CD4-positive, alpha-beta T cell (primary cell): ENCODE results near the gene STIM1. TPM values are rescaled to one million over a fixed set of nuclear protein-coding genes. Genes with fewer than 3 reads are reported as not detected.

ENCODE experiments used
- ATAC-seq: fragments of 200-7000 bp; cut with Tn5 transposase; one replicate; pipeline ENCODE4 v1.10.0; 2022; ENCODE audit warnings: mild to moderate bottlenecking; ENCODE audit not compliant: poor library complexity
- CTCF ChIA-PET: fragments of 350-600 bp; sonication (Branson Sonifier 250); formaldehyde crosslinking; loops from one replicate; lab custom pipeline; 2021; ENCODE audit warnings: antibody characterized with exemption, inconsistent platforms; lab: Charles Lee
- POLR2A ChIA-PET: fragments of 350-600 bp; sonication (Branson Sonifier 250); formaldehyde crosslinking; loops from one replicate; lab custom pipeline; 2021; ENCODE audit warnings: antibody characterized with exemption, inconsistent platforms; lab: Charles Lee
- DNase-seq, 14 experiments: peaks; one replicate each; pipeline ENCODE4 v3.0.0-alpha.2; 2013 to 2020; ENCODE audit warnings: mixed read lengths in 2 of 14
- H3K27ac ChIP-seq, 2 donors: one replicate each; pipeline versions ENCODE4 v1.5.1 to v1.7.0; 2013; ENCODE audit warnings: low read length in 2 of 2, low read depth in 1 of 2, mild to moderate bottlenecking in 1 of 2
- H3K27me3 ChIP-seq, 2 experiments: 1 replicate in 1 of 2; 2 replicates in 1 of 2; pipeline versions ENCODE4 v1.6.1 to v1.7.0; 2013; ENCODE audit warnings: low read length in 2 of 2, control low read depth in 1 of 2, mild to moderate bottlenecking in 1 of 2, moderate library complexity in 1 of 2; ENCODE audit not compliant: insufficient read depth in 2 of 2, control insufficient read depth in 1 of 2
- H3K36me3 ChIP-seq: one replicate; pipeline ENCODE4 v1.6.1; 2013; ENCODE audit warnings: low read length, control low read depth; ENCODE audit not compliant: insufficient read depth
- H3K4me1 ChIP-seq: one replicate; pipeline ENCODE4 v1.6.1; 2013; ENCODE audit warnings: low read length, control low read depth; ENCODE audit not compliant: insufficient read depth
- H3K4me3 ChIP-seq: one replicate; pipeline ENCODE4 v1.5.1; 2013; ENCODE audit warnings: mild to moderate bottlenecking, low read length, moderate library complexity
- H3K9me3 ChIP-seq, 2 experiments: 1 replicate in 1 of 2; 2 replicates in 1 of 2; pipeline versions ENCODE4 v1.6.1 to v1.7.0; 2013; ENCODE audit warnings: low read length in 2 of 2, mild to moderate bottlenecking in 2 of 2, control low read depth in 1 of 2, moderate library complexity in 1 of 2; ENCODE audit not compliant: control insufficient read depth in 1 of 2, insufficient read depth in 1 of 2
- H3K27ac Mint-ChIP-seq: one replicate; pipeline ENCODE4 v1.8.0; 2020; ENCODE audit warnings: mixed read lengths
- H3K27me3 Mint-ChIP-seq: one replicate; pipeline ENCODE4 v1.8.0; 2021; ENCODE audit warnings: mixed read lengths
- H3K36me3 Mint-ChIP-seq: one replicate; pipeline ENCODE4 v1.8.0; 2021; ENCODE audit warnings: low read depth, mixed read lengths
- H3K4me1 Mint-ChIP-seq: one replicate; pipeline ENCODE4 v1.8.0; 2021; ENCODE audit warnings: low read depth, mixed read lengths
- H3K4me3 Mint-ChIP-seq: one replicate; pipeline ENCODE4 v1.8.0; 2020; ENCODE audit warnings: mild to moderate bottlenecking, mixed read lengths
- H3K9me3 Mint-ChIP-seq: one replicate; pipeline ENCODE4 v1.8.0; 2020; ENCODE audit warnings: mixed read lengths
- CTCF ChIP-seq: fragments of 200-600 bp; IDR thresholded peaks from one replicate; pipeline ENCODE4 v1.8.0; 2022; ENCODE audit warnings: antibody characterized with exemption, mild to moderate bottlenecking
- intact Hi-C, 2 experiments: fragments of 100-400 bp; cut with DNase I in 1 of 2; cut with micrococcal nuclease in 1 of 2; formaldehyde crosslinking; loops; one replicate each; pipeline versions ENCODE4 v1.15.1 to v1.9.0; 2023 to 2025; cut with DNase I, micrococcal nuclease
- total RNA-seq, 174 experiments: library from RNA in 2 of 174; stranded (reverse) in 2 of 174; gene quantifications; one replicate each; pipeline ENCODE4 v1.2.3 and lab custom pipeline; 2021 to 2026

STIM1 gene
- total RNA-seq, 2 experiments from 2014 or later = 89.0 to 94.9 TPM

GRCh38 chr11:3808861-3809623 is 46.4 kb upstream of the STIM1 start:
- POLR2A ChIA-PET = interaction anchor here (0.9 to 6.3 kb wide), 10 partner anchors 12 to 158 kb away, joined by 3 to 78 read pairs (median 7); partner anchors contain the start of genes NUP98, RHOG and STIM1
- DNase-seq = peak in 12 of 14 experiments; percentile 24 to 81 (median 39)
- Histone ChIP-seq H3K9me3 (no peaks in the 10 kb centered on the region), H3K27me3 (no peaks in the 10 kb centered on the region), H3K4me3 (peak overlapping the region; percentile 96), H3K27ac (no peak overlapping the region), H3K36me3 (no peaks in the 10 kb centered on the region), H3K4me1 (peaks cover 21% of the 10 kb centered on the region)
- peak overlapping the region; percentile 76 for H3K27ac Mint-ChIP-seq
- intact Hi-C loops = loop anchor here in 1 of 2 experiments (1.0 to 5.0 kb wide), 2 partner anchors 12 to 37 kb away; partner anchors contain the start of gene NUP98
- H3K4me3 Mint-ChIP-seq = peak overlapping the region; percentile 94
- peak; percentile 83 for ATAC-seq
- CTCF ChIA-PET = interaction anchor here (0.6 to 3.6 kb wide), 26 partner anchors 11 to 263 kb away, joined by 3 to 37 read pairs (median 4); partner anchors contain the start of genes NUP98, RHOG and STIM1
- TF ChIP-seq CTCF = peak; percentile 60
- peaks cover 9% of the 10 kb centered on the region for H3K36me3 Mint-ChIP-seq
- no peaks in the 10 kb centered on the region for H3K9me3 Mint-ChIP-seq
- peaks cover 24% of the 10 kb centered on the region for H3K4me1 Mint-ChIP-seq
- no peaks in the 10 kb centered on the region for H3K27me3 Mint-ChIP-seq

GRCh38 chr11:3809624-3809928 is 45.9 kb upstream of the STIM1 start:
- ChIA-PET CTCF (interaction anchor here (0.6 to 3.6 kb wide), 17 partner anchors 13 to 263 kb away, joined by 3 to 37 read pairs (median 4); partner anchors contain the start of genes NUP98 and STIM1), POLR2A (interaction anchor here (1.5 to 6.3 kb wide), 7 partner anchors 12 to 89 kb away, joined by 3 to 78 read pairs (median 12); partner anchors contain the start of genes NUP98, RHOG and STIM1)
- no peak for ATAC-seq
- Mint-ChIP-seq H3K4me1 (peaks cover 24% of the 10 kb centered on the region), H3K36me3 (peaks cover 9% of the 10 kb centered on the region), H3K4me3 (peak overlapping the region; percentile 75), H3K9me3 (no peaks in the 10 kb centered on the region), H3K27me3 (no peaks in the 10 kb centered on the region), H3K27ac (no peak overlapping the region)
- no peak for DNase-seq
- TF ChIP-seq CTCF = no peak
- intact Hi-C loops = loop anchor here in 1 of 2 experiments (1.0 to 5.0 kb wide), 2 partner anchors 12 to 37 kb away; partner anchors contain the start of gene NUP98
- Histone ChIP-seq H3K4me3 (no peak overlapping the region), H3K4me1 (peaks cover 21% of the 10 kb centered on the region), H3K27ac (no peak overlapping the region), H3K27me3 (no peaks in the 10 kb centered on the region), H3K9me3 (no peaks in the 10 kb centered on the region), H3K36me3 (no peaks in the 10 kb centered on the region)

GRCh38 chr11:3810446-3810845 is 45.0 kb upstream of the STIM1 start:
- POLR2A ChIA-PET = interaction anchor here (0.9 to 6.3 kb wide), 3 partner anchors 13 to 45 kb away, joined by 3 to 76 read pairs (median 4); partner anchors contain the start of genes NUP98 and STIM1
- Mint-ChIP-seq H3K4me3 (peak overlapping the region; percentile 75), H3K4me1 (peaks cover 24% of the 10 kb centered on the region), H3K9me3 (no peaks in the 10 kb centered on the region), H3K27ac (no peak overlapping the region), H3K27me3 (no peaks in the 10 kb centered on the region), H3K36me3 (peaks cover 9% of the 10 kb centered on the region)
- Histone ChIP-seq H3K27me3 (no peaks in the 10 kb centered on the region), H3K9me3 (no peaks in the 10 kb centered on the region), H3K27ac (no peak overlapping the region), H3K36me3 (no peaks in the 10 kb centered on the region), H3K4me3 (no peak overlapping the region), H3K4me1 (peaks cover 21% of the 10 kb centered on the region)
- ATAC-seq = no peak
- TF ChIP-seq CTCF = no peak
- intact Hi-C loops = no loop called here
- DNase-seq = no peak
- CTCF ChIA-PET = interaction anchor here (0.7 to 3.6 kb wide), 3 partner anchors 24 to 44 kb away, joined by 3 to 37 read pairs (median 6); partner anchors contain the start of gene STIM1
